HCT116 (cell line): Measurements from ENCODE around the gene HLA-DRB5. TPM values are rescaled to one million over a fixed set of nuclear protein-coding genes. Genes with fewer than 3 reads are reported as not detected.

ENCODE experiments used
- ATAC-seq: fragments of 200-7000 bp; cut with Tn5 transposase; 2 replicates; pipeline ENCODE4 v1.9.1; 2020; ENCODE audit warnings: mild to moderate bottlenecking, moderate library complexity
- BruUV-seq: library from RNA; stranded (reverse); fragments of 400-500 nt; replicated peaks from 2 replicates; lab custom pipeline; 2021; lab: Mats Ljungman, UMichigan
- CTCF ChIA-PET: fragments of 300-600 bp; sonication (Branson Sonifier 250); formaldehyde crosslinking; loops from one replicate; lab custom pipeline; 2021; ENCODE audit warnings: antibody characterized with exemption; lab: Charles Lee
- POLR2A ChIA-PET: fragments of 300-600, 350-600 bp; sonication (Branson Sonifier 250); formaldehyde crosslinking; loops from one replicate; lab custom pipeline; 2021; ENCODE audit warnings: antibody characterized with exemption; lab: Charles Lee
- RAD21 ChIA-PET, 2 experiments: fragments of 300-600 bp; sonication (Branson Sonifier 250); formaldehyde crosslinking; loops; one replicate each; lab custom pipeline; 2023; ENCODE audit warnings: low total read pairs in 2 of 2; ENCODE audit not compliant: uncharacterized antibody in 2 of 2, unreplicated experiment in 2 of 2, low non-redundant PET in 1 of 2; lab: Charles Lee
- DNase-seq: peaks from one replicate; pipeline ENCODE4 v3.0.0-alpha.2; 2010; ENCODE audit warnings: low read depth, low spot score
- H2AFZ ChIP-seq: fragments of 200-600 bp; shearing (Covaris generic), sonication (generic); 2 replicates; pipeline ENCODE4 v1.6.1; 2017; ENCODE audit warnings: low read depth, mixed run types, mixed read lengths, antibody characterized with exemption, low read length; ENCODE audit not compliant: poor library complexity, severe bottlenecking
- H3K27ac ChIP-seq: 2 replicates; pipeline ENCODE4 v1.5.1; 2012; ENCODE audit warnings: low read depth, low read length
- H3K27me3 ChIP-seq: fragments of 200-600 bp; sonication (generic); 2 replicates; pipeline ENCODE4 v1.6.1; 2016; ENCODE audit warnings: mixed run types, low read length, mixed read lengths; ENCODE audit not compliant: insufficient read depth
- H3K36me3 ChIP-seq, 2 experiments: fragments of 200-500 bp in 1 of 2; fragments of 200-600 bp in 1 of 2; sonication (Bioruptor generic) in 1 of 2; sonication (generic) in 1 of 2; 2 replicates each; pipeline versions ENCODE4 v1.5.1 to v1.6.1; 2014 to 2016; ENCODE audit warnings: low read length in 2 of 2, inconsistent platforms in 1 of 2, mixed read lengths in 1 of 2, mixed run types in 1 of 2; ENCODE audit not compliant: insufficient read depth in 2 of 2, control insufficient read depth in 1 of 2
- H3K4me1 ChIP-seq, 2 experiments: fragments of 200-600 bp in 1 of 2; sonication (generic) in 1 of 2; 2 replicates each; pipeline versions ENCODE4 v1.5.1 to v1.6.1; 2012 to 2017; ENCODE audit warnings: low read length in 2 of 2, inconsistent platforms in 1 of 2, mild to moderate bottlenecking in 1 of 2, mixed read lengths in 1 of 2, mixed run types in 1 of 2, moderate library complexity in 1 of 2; ENCODE audit not compliant: insufficient read depth in 2 of 2, control insufficient read depth in 1 of 2
- H3K4me2 ChIP-seq: fragments of 200-600 bp; sonication (generic); 2 replicates; pipeline ENCODE4 v1.6.1; 2017; ENCODE audit warnings: mixed run types, low read length, mixed read lengths
- H3K4me3 ChIP-seq, 2 experiments: fragments of 200-600 bp in 1 of 2; sonication (generic) in 1 of 2; replicated peaks in 1 of 2; 2 replicates each; pipeline ENCODE4 v1.5.1; 2011 to 2016; ENCODE audit warnings: low read length in 2 of 2, control low read depth in 1 of 2, low read depth in 1 of 2, mild to moderate bottlenecking in 1 of 2, mixed read lengths in 1 of 2, mixed run types in 1 of 2
- H3K79me2 ChIP-seq: fragments of 200-600 bp; sonication (generic); 2 replicates; pipeline ENCODE4 v1.6.1; 2017; ENCODE audit warnings: mild to moderate bottlenecking, mixed run types, low read length, moderate library complexity, mixed read lengths; ENCODE audit not compliant: insufficient read depth
- H3K9ac ChIP-seq: fragments of 200-600 bp; sonication (generic); 2 replicates; pipeline ENCODE4 v1.6.1; 2016; ENCODE audit warnings: low read length, mixed read lengths
- H3K9me2 ChIP-seq: fragments of 200-600 bp; sonication (generic), shearing (Covaris generic); 2 replicates; pipeline ENCODE4 v1.6.1; 2017; ENCODE audit warnings: mixed run types, mild to moderate bottlenecking, moderate library complexity; ENCODE audit not compliant: insufficient read depth
- H3K9me3 ChIP-seq, 2 experiments: fragments of 200-500 bp in 1 of 2; fragments of 200-600 bp in 1 of 2; sonication (Bioruptor generic) in 1 of 2; sonication (generic) in 1 of 2; 2 replicates each; pipeline ENCODE4 v1.6.1; 2014 to 2017; ENCODE audit warnings: low read length in 2 of 2, mixed read lengths in 2 of 2, inconsistent platforms in 1 of 2, low read depth in 1 of 2, mild to moderate bottlenecking in 1 of 2, mixed run types in 1 of 2, moderate library complexity in 1 of 2; ENCODE audit not compliant: control insufficient read depth in 1 of 2, insufficient read depth in 1 of 2
- H4K20me1 ChIP-seq: fragments of 200-600 bp; sonication (generic), shearing (Covaris generic); 2 replicates; pipeline ENCODE4 v1.6.1; 2017; ENCODE audit warnings: mixed run types, mild to moderate bottlenecking, moderate library complexity; ENCODE audit not compliant: insufficient read depth
- EZH2phosphoT487 ChIP-seq: fragments of 200-600 bp; IDR thresholded peaks from 2 replicates; pipeline ENCODE4 v1.6.1; 2018; ENCODE audit warnings: antibody characterized with exemption, borderline replicate concordance
- FOSL1 ChIP-seq: IDR thresholded peaks from 2 replicates; pipeline ENCODE4 v1.6.1; 2012; ENCODE audit warnings: low read depth
- ZFX ChIP-seq: fragments of 450-650 bp; IDR thresholded peaks from 2 replicates; pipeline ENCODE4 v1.6.1; 2017
- intact Hi-C: fragments of 100-400 bp; cut with micrococcal nuclease; formaldehyde crosslinking; loops from 2 replicates; pipeline ENCODE4 v1.10.0; 2022
- total RNA-seq: library from RNA; stranded (reverse); gene quantifications from one replicate; pipeline ENCODE4 v1.2.1, GENCODE V29; 2021; ENCODE audit not compliant: unreplicated experiment
- TF ChIP-seq, protein P1 (sequence below): IDR thresholded peaks from 2 replicates; pipeline ENCODE4 v1.6.1; 2011; ENCODE audit warnings: mild to moderate bottlenecking, low read length, moderate library complexity; ENCODE audit not compliant: insufficient replicate concordance; ENCODE audit errors: extremely low read depth
- TF ChIP-seq, protein P2 (sequence below): IDR thresholded peaks from 2 replicates; pipeline ENCODE4 v1.6.1; 2012
- TF ChIP-seq, protein P3 (sequence below): IDR thresholded peaks from 2 replicates; pipeline ENCODE4 v1.6.1; 2012; ENCODE audit warnings: low read depth

HLA-DRB5 gene
- total RNA-seq, 1 experiment from 2014 or later, result not detected

DNA sequence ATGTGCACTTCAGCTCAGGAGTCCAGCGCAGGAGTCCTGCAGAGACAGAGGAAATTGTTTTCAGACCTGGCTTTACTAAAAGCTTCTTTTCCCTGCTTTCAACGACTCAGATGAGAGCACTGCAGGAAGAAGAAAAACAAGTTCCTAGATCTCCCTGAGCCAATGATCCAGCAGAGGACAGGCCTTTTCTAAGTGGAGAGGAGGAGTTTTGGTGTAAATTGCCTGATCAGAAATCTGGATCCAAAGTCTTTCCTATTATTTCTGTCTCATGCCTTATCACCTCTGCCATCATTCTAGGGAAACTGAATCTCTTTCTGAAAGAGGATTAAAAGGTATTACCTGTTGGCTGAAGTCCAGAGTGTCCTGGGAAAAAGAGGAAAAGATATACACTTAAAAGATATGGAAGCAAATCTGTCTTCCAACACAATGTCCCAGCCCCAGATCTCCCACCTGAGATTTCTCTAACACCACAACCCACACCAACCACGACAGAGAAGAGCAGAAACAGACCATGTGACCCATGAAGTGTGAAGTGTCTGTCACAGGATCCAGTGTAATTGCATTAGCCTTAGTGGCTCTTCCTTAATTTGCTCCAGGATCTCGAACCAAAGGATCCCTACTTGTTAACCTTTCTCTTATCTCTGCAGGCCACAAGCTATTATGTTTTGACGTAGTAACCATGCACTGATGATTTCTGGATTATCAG is 23.1 kb upstream of the HLA-DRB5 start:
- ChIA-PET CTCF (interaction anchor here (1.2 kb wide), 1 partner anchor 28 kb away, joined by 6 read pairs; no protein-coding TSS in a partner anchor), POLR2A (no interaction called here)

More for the DNA sequence above, 23.1 kb upstream of the HLA-DRB5 start:
- Histone ChIP-seq H3K36me3 (no peaks in the 10 kb centered on the region), H3K4me1 (no peaks in the 10 kb centered on the region), H2AFZ (no peak overlapping the region), H3K9me3 (no peaks in the 10 kb centered on the region), H3K9ac (no peak overlapping the region), H3K4me2 (no peak overlapping the region), H3K27me3 (no peaks in the 10 kb centered on the region), H3K27ac (no peak overlapping the region), H3K4me3 (no peak overlapping the region), H4K20me1 (no peaks in the 10 kb centered on the region), H3K9me2 (no peaks in the 10 kb centered on the region), H3K79me2 (no peaks in the 10 kb centered on the region)
- no peak for ATAC-seq
- BruUV-seq, result no TSS peak
- TF ChIP-seq, protein P1, sequence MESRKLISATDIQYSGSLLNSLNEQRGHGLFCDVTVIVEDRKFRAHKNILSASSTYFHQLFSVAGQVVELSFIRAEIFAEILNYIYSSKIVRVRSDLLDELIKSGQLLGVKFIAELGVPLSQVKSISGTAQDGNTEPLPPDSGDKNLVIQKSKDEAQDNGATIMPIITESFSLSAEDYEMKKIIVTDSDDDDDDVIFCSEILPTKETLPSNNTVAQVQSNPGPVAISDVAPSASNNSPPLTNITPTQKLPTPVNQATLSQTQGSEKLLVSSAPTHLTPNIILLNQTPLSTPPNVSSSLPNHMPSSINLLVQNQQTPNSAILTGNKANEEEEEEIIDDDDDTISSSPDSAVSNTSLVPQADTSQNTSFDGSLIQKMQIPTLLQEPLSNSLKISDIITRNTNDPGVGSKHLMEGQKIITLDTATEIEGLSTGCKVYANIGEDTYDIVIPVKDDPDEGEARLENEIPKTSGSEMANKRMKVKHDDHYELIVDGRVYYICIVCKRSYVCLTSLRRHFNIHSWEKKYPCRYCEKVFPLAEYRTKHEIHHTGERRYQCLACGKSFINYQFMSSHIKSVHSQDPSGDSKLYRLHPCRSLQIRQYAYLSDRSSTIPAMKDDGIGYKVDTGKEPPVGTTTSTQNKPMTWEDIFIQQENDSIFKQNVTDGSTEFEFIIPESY, result no peak
- TF ChIP-seq EZH2phosphoT487 (no peak), ZFX (no peak), FOSL1 (no peak)
- TF ChIP-seq, protein P2, sequence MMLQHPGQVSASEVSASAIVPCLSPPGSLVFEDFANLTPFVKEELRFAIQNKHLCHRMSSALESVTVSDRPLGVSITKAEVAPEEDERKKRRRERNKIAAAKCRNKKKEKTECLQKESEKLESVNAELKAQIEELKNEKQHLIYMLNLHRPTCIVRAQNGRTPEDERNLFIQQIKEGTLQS, result no peak
- TF ChIP-seq, protein P3, sequence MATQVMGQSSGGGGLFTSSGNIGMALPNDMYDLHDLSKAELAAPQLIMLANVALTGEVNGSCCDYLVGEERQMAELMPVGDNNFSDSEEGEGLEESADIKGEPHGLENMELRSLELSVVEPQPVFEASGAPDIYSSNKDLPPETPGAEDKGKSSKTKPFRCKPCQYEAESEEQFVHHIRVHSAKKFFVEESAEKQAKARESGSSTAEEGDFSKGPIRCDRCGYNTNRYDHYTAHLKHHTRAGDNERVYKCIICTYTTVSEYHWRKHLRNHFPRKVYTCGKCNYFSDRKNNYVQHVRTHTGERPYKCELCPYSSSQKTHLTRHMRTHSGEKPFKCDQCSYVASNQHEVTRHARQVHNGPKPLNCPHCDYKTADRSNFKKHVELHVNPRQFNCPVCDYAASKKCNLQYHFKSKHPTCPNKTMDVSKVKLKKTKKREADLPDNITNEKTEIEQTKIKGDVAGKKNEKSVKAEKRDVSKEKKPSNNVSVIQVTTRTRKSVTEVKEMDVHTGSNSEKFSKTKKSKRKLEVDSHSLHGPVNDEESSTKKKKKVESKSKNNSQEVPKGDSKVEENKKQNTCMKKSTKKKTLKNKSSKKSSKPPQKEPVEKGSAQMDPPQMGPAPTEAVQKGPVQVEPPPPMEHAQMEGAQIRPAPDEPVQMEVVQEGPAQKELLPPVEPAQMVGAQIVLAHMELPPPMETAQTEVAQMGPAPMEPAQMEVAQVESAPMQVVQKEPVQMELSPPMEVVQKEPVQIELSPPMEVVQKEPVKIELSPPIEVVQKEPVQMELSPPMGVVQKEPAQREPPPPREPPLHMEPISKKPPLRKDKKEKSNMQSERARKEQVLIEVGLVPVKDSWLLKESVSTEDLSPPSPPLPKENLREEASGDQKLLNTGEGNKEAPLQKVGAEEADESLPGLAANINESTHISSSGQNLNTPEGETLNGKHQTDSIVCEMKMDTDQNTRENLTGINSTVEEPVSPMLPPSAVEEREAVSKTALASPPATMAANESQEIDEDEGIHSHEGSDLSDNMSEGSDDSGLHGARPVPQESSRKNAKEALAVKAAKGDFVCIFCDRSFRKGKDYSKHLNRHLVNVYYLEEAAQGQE, result no peak
- intact Hi-C loops, result no loop called here
- RAD21 ChIA-PET, result no interaction called here
- no peak for DNase-seq
